Measurements from ENCODE around the gene CHEK2. TPM values are rescaled to one million over a fixed set of nuclear protein-coding genes. Genes with fewer than 3 reads are reported as not detected.
"Not testable (repeated sequence)": the region's sequence is repeated elsewhere in the genome, so short reads cannot be mapped to it uniquely, and the experiment has no call there.

The CHEK2 gene
- total RNA-seq, 1 experiment from 2014 or later, result 38.6 TPM

DNA sequence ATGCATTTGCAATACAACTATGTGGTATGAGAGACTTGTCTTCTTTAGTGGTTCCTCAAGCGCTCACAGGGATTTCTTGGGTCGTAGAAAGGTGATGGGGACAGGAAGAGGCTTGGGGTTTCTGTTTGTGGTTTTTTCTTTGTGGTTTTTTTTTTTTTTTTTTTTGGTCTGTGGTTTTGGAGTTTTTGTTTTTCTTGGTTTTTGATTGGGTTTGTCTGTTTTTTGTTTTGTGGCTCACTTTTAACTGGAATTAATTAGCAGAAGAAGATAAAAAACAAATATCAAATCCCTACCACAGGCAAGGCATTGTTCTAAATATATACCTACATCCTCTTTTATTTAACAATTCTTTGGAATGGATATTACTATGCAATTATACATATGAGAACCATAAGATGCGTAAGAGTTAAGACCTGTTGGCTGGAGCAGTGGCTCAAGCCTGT lies 67.5 kb downstream of the CHEK2 start:
- no peaks in the 10 kb centered on the region for H3K36me3 ChIP-seq
- no peak overlapping the region for H3K4me3 ChIP-seq
- DNase-seq, result no peak
- no peaks in the 10 kb centered on the region for H3K27me3 ChIP-seq
- H3K9me3 ChIP-seq, result 0 out of 2 replicates have a peak, but pooled peaks cover 2% of the 10 kb centered on the region

DNA sequence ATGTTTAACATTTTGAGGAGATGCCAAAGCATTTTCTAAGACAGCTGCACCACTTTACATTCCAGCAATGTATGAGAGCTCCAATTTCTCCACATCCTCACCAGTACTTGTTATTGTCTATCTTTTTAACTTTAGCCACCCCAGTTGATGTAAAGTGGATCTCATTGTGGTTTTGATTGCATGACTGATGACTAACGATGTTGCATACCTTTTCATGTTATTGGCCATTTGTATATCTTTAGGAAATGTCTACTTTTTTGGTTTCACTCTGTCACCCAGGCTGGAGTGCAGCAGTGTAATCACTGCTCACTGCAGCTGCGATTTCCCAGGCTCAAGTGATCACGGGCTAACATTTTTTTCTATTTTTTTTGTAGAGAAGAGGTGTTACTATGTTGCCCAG lies 70.9 kb downstream of the CHEK2 start:
- no peak overlapping the region for H3K4me3 ChIP-seq
- H3K9me3 ChIP-seq, result 0 out of 2 replicates have a peak, but pooled peaks cover 2% of the 10 kb centered on the region
- DNase-seq, result no peak
- no peaks in the 10 kb centered on the region for H3K36me3 ChIP-seq
- no peaks in the 10 kb centered on the region for H3K27me3 ChIP-seq

DNA sequence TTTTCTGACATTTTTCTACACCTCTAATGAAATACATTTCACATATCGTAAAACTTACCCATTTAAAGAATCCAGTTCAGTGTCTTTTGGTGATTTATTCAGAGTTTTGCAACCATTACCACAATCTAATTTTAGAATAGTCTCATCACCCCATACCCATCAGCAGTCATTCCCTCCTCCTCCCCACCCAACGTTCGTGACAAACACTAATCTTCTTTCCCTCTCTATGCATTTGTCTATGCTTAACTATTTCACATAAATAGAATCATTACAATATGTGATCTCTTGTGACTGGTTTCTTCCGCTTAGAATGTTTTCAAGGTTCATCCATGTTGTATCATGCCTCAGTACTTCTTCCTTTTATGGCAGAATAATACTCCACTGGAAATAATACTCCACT lies 71.5 kb downstream of the CHEK2 start:
- DNase-seq, result no peak
- Histone ChIP-seq H3K9me3 (0 out of 2 replicates have a peak, but pooled peaks cover 2% of the 10 kb centered on the region), H3K36me3 (no peaks in the 10 kb centered on the region)

DNA sequence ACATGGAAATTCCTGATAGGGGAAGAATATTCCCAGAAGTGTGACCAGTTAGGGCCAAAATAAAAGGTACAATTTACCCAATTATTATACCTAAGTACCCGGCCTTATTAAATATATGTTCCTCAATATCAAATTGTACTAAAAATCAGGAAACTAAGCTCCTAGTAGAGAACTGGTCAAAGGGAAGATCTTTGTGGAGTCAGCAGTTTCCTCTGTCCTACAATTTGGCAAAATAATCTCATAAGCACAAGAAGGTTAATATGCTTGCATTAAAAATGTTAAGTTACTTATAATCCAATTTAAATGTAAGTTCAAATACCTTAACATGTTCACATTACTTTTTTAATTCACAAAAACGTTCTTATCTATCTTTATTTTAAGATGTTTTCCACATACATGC lies 72.2 kb downstream of the CHEK2 start:
- Histone ChIP-seq H3K9me3 (0 out of 2 replicates have a peak, but pooled peaks cover 2% of the 10 kb centered on the region), H3K36me3 (no peaks in the 10 kb centered on the region), H3K4me3 (no peak overlapping the region), H3K27me3 (no peaks in the 10 kb centered on the region)
- no peak for DNase-seq

More for the DNA sequence above, 71.5 kb downstream of the CHEK2 start:
- Histone ChIP-seq H3K27me3 (no peaks in the 10 kb centered on the region), H3K4me3 (no peak overlapping the region)

DNA sequence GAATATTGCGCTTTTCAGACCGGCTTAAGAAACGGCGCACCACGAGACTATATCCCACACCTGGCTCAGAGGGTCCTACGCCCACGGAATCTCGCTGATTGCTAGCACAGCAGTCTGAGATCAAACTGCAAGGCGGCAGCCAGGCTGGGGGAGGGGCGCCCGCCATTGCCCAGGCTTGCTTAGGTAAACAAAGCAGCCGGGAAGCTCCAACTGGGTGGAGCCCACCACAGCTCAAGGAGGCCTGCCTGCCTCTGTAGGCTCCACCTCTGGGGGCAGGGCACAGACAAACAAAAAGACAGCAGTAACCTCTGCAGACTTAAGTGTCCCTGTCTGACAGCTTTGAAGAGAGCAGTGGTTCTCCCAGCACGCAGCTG lies 78.1 kb downstream of the CHEK2 start:
- H3K4me3 ChIP-seq, DNase-seq, H3K36me3 ChIP-seq, H3K9me3 ChIP-seq, H3K27me3 ChIP-seq: not testable (repeated sequence)

DNA sequence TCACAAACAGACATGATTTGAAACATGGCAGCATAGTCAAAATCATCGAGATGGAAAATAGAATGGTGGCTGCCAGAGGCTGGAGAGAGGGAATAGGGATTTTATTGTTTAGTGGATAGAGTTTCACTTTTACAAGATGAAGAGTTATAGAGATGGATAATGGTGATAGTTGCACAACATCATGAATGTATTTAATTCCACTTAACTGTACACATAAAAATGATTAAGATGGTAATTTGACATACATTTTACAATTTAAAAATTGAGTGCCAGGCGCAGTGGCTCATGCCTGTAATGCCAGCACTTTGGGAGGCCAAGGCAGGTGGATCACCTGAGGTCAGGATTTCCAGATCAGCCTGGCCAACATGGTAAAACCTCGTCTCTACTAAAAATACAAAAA lies 83.2 kb downstream of the CHEK2 start:
- Histone ChIP-seq H3K27me3 (no peaks in the 10 kb centered on the region), H3K36me3 (peaks cover 2% of the 10 kb centered on the region), H3K4me3 (no peak overlapping the region), H3K9me3 (no peaks in the 10 kb centered on the region)
- no peak for DNase-seq

DNA sequence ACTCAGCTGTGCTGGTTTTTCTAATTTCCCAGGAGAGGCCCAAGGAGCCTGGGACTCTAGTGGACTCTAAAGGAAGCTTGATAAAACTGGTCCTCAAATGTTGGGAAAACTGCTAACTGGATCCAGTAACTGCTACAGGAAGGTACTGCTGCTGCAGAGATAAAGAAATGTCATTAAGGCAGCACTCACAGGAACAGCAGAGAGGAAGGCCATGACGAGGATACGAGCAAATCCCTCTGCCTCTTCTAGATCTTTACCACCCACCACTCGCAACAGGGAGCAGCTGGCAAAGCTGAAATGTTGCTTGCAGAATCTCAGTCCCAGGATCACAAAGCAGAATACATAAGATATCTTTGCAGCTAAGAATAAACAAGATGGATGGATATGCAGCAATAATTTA lies 85.4 kb downstream of the CHEK2 start:
- Histone ChIP-seq H3K27me3 (no peaks in the 10 kb centered on the region), H3K9me3 (no peaks in the 10 kb centered on the region), H3K36me3 (peaks cover 2% of the 10 kb centered on the region), H3K4me3 (no peak overlapping the region)
- DNase-seq, result no peak

DNA sequence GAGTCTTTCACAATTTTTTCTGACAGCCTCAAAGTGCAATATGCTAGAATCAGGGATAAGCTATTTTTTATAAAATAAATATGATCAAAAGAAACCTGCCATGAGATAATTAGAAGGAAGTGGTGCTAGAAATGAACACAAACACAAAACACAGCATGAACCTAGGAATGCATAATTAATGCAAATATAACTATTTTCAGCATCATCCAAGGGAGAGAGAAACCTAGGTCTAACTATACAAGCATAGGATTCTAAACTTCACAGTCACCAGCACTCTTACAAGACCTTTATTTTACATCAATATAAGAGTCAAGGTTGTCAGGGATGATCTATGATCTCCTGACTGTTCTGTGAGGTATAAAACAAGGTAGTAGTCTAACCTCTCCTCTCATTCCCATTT lies 91.2 kb downstream of the CHEK2 start:
- DNase-seq, result no peak
- Histone ChIP-seq H3K9me3 (no peaks in the 10 kb centered on the region), H3K4me3 (no peak overlapping the region), H3K36me3 (peaks cover 2% of the 10 kb centered on the region), H3K27me3 (no peaks in the 10 kb centered on the region)

DNA sequence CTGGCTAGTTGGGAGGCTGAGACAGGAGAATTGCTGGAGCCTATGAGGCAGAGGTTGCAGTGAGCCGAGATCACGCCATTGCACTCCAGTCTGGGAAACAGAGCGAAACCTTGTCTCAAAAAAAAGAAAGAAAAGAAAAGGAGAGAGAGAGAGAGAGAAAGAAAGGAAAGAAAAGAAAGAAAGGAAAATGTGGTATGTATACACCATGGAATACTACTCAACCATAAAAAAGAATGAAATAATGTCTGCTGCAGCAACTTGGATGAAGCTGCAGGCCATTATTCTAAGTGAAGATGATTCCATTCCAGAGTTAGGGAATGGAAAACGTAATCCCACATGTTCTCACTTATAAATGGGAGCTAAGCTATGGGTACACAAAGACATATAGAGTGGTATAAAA lies 92.8 kb downstream of the CHEK2 start:
- no peak overlapping the region for H3K4me3 ChIP-seq

DNA sequence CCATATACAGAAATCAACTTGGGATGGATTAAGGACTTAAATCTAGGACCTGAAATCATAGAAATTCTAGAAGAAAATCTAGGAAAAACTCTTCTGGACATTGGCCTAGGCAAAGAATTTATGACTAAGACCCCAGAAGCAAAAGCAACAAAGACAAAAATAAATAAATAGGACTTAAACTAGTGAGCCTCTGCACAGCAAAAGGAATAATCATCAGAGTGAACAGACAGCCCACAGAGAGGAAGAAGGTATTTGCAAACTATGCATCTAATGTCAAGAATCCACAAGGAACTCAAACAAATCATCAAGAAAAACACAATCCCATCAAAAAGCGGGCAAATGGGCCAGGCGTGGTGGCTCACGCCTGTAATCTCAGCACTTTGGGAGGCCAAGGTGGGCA lies 94.4 kb downstream of the CHEK2 start:
- no peak for DNase-seq
- H3K27me3 ChIP-seq, result no peaks in the 10 kb centered on the region
- H3K4me3 ChIP-seq, result no peak overlapping the region
- no peaks in the 10 kb centered on the region for H3K9me3 ChIP-seq
- no peaks in the 10 kb centered on the region for H3K36me3 ChIP-seq

More for the DNA sequence above, 92.8 kb downstream of the CHEK2 start:
- H3K9me3 ChIP-seq, result no peaks in the 10 kb centered on the region
- H3K27me3 ChIP-seq, result no peaks in the 10 kb centered on the region
- DNase-seq, result no peak
- peaks cover 2% of the 10 kb centered on the region; the same call in 1 of the 2 replicates for H3K36me3 ChIP-seq

DNA sequence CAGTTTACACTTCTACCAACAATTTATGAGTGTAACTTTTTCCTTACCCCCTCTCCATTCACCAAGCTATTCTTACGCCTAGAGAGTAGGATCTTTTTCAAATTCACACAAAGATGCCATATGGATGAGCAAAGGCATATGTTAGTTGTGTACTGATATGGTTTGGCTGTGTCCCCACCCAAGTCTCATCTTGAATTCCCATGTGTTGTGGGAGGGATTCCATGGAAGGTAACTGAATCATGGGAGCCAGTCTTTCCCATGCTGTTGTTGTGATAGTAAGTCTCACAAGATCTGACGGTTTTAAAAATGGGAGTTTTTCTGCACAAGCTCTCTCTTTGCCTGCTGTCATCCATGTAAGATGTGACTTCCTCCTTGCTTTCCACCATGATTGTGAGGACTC lies 102.3 kb downstream of the CHEK2 start:
- H3K27me3 ChIP-seq, result no peaks in the 10 kb centered on the region
- DNase-seq, result no peak

More for the DNA sequence above, 102.3 kb downstream of the CHEK2 start:
- no peaks in the 10 kb centered on the region; the same call in 1 of the 2 replicates for H3K9me3 ChIP-seq
- no peak overlapping the region for H3K4me3 ChIP-seq
- H3K36me3 ChIP-seq, result no peaks in the 10 kb centered on the region

Other genes starting within 250 kb of the CHEK2 start
- gene TTC28, start 62.0 kb downstream of the CHEK2 start, total RNA-seq (2014; rRNA removed; shearing (Covaris generic); ENCODE audit: low replicate concordance), result 2.9 and 3.1 TPM in 2 replicates
- gene HSCB, start 219 bp upstream of the CHEK2 start, total RNA-seq (2014; rRNA removed; shearing (Covaris generic); ENCODE audit: low replicate concordance), result 16.2 and 17.8 TPM in 2 replicates
- gene CCDC117, start 30.9 kb upstream of the CHEK2 start, total RNA-seq (2014; rRNA removed; shearing (Covaris generic); ENCODE audit: low replicate concordance), result 25.4 and 32.4 TPM in 2 replicates
- gene XBP1, start 58.7 kb upstream of the CHEK2 start, total RNA-seq (2014; rRNA removed; shearing (Covaris generic); ENCODE audit: low replicate concordance), result 222 and 245 TPM in 2 replicates
- 2.1 and 2.2 TPM in 2 replicates for gene ZNRF3, start 141.8 kb upstream of the CHEK2 start, total RNA-seq (2014; rRNA removed; shearing (Covaris generic); ENCODE audit: low replicate concordance)

All from MG63 (cell line).